Measurements from ENCODE around the gene KDELR3.
"Not testable (repeated sequence)": the region's sequence is repeated elsewhere in the genome, so short reads cannot be mapped to it uniquely, and the experiment has no call there.

The KDELR3 gene

DNA sequence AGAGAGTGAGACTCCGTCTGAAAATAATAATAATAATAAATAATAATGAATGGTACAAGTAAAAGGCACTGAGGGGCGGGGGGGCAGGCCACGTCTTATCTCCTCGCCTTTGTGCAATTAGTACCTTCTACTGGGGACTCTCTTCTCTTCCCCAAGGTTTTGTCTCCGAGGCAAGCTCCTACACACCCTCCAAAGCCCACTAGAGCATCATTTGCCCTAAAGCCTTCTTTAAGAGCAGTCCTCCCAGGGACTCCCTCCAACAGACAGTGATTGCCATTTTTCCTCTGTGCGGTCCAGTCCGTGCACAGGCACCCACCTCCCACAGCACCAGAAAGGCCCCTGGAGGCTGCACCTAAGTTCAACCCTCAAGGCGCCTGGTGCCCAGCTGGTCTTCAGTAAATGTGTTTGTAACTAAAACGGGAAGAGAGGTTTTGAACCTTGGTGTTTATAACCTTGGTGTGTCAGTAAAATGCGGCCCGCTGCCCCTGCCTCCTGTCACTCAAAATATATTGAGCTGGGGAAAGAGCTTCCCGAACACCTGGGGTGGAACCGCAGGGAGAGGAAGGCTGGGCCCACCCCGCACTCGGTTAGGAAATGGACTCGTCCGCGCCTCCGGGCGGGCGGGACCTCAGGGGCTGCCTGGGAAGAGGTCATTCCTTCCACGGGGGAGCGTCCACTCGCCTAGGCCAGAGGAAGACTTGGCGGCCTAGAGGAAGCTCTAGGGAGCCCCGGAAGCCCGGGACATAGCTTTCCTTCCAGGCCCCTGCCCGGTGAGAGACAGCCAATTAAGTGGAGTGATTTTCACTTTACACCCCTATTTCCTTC is 4.7 kb upstream of the KDELR3 start:
- no peak for DNase-seq (ENCODE audit: low read depth)
- no peak overlapping the region for H3K4me3 ChIP-seq (ENCODE audit: low read length)

DNA sequence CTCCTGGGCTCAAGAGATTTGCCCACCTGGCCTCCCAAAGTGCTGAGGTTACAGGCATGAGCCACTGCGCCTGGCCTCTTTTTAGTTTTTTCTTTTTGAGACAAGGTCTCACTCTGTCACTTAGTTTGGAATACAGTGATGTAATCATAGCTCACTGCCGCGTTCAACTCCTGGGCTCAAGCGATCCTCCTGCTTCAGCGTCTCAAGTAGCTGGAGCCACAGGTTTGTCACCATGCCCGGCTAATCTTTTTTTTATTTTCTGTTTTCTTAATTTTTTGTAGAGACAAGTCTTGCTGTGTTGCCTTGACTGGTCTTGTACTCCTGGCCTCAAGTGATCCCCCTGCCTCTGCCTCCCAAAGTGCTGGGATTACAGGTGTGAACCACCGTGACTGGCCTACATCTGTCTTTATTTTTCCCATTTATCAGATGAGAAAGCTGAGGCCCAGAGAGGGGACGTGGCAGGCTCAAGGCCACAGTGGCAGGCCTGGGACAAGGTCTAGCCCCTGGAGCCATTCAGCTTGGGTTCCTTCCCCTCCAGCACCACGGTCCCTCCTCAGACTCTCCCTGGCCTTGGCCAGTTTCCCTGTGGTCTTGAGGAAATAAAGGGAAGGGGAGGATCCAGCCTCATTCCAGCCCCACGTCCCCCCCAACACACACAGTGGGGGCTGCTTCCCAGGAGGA is 2.8 kb upstream of the KDELR3 start:
- TF ChIP-seq, protein P1, sequence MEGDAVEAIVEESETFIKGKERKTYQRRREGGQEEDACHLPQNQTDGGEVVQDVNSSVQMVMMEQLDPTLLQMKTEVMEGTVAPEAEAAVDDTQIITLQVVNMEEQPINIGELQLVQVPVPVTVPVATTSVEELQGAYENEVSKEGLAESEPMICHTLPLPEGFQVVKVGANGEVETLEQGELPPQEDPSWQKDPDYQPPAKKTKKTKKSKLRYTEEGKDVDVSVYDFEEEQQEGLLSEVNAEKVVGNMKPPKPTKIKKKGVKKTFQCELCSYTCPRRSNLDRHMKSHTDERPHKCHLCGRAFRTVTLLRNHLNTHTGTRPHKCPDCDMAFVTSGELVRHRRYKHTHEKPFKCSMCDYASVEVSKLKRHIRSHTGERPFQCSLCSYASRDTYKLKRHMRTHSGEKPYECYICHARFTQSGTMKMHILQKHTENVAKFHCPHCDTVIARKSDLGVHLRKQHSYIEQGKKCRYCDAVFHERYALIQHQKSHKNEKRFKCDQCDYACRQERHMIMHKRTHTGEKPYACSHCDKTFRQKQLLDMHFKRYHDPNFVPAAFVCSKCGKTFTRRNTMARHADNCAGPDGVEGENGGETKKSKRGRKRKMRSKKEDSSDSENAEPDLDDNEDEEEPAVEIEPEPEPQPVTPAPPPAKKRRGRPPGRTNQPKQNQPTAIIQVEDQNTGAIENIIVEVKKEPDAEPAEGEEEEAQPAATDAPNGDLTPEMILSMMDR (conservative IDR thresholded peaks at IDR 0.05; ENCODE audit: low read depth, low read length), result no peak
- DNase-seq (ENCODE audit: low read depth), result no peak
- H3K4me3 ChIP-seq (ENCODE audit: low read length), result no peak overlapping the region

More for the DNA sequence above, 4.7 kb upstream of the KDELR3 start:
- TF ChIP-seq, protein P1 (conservative IDR thresholded peaks at IDR 0.05; ENCODE audit: low read depth, low read length), result no peak

DNA sequence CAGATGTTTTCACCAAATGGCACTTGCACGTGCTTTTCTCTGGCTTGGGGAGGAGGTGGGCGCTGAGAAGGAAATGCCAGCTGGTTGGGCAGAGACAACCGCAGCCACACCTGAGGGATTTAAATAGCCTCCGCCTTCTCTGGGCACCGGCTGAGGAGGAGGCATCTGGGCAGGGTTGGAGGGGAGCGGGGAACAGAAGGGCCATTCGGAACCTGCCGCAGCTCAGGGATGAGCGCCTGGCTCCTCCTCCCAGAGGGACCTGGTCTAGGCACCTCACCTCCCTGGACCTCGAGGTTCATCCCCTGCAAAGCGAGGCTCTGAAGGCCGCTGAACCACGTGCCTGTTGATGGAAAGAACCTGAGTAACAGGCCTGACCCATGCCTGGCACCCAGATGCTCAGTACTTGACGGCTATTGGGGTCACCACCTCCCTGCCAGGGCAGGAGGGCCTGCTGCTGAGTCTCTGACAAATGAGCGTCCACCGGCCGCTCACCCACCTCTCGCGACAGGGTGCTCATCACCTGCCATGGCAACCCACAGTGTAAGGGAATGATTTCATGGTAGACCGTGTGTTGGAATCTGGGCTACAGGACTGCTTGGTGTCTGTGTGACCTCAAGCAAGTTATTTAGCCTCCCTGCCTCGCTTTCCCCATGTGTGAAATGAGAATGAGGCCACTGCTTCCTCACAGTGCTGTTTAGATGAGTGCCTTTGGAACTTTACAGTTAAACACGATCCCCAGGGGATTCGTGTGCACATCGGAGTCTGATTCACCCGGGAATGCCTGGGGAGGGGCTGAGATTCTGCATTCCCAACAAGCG is 2.0 kb upstream of the KDELR3 start:
- H3K4me3 ChIP-seq (ENCODE audit: low read length), result no peak overlapping the region
- TF ChIP-seq, protein P1 (conservative IDR thresholded peaks at IDR 0.05; ENCODE audit: low read depth, low read length), result no peak
- no peak for DNase-seq (ENCODE audit: low read depth)

DNA sequence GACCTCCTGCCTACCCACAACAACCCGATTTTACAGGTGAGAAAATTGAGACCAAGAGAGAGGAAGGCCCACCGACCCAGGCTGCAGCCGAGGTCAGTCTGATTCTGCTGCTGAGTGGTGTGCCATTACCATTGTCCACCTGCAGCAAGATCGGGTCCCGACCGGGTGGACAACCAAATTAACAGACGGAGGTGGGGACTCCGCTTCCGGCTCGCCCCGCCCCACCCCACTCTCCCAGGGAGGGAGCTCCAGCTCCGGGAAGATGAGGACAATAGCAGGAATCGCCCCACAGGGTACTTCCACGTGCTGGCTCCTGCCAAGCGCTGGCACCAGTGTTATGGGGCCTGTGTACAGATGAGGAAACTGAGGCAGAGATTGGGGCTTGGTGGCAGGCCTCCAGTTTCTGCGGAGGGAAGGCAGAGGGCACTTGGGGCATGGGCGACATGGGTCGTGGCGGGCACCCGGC is 425 bp upstream of the KDELR3 start:
- TF ChIP-seq, protein P1 (conservative IDR thresholded peaks at IDR 0.05; ENCODE audit: low read depth, low read length), result no peak
- H3K4me3 ChIP-seq (ENCODE audit: low read length), result peak overlapping the region; percentile 44
- DNase-seq (ENCODE audit: low read depth), result no peak

DNA sequence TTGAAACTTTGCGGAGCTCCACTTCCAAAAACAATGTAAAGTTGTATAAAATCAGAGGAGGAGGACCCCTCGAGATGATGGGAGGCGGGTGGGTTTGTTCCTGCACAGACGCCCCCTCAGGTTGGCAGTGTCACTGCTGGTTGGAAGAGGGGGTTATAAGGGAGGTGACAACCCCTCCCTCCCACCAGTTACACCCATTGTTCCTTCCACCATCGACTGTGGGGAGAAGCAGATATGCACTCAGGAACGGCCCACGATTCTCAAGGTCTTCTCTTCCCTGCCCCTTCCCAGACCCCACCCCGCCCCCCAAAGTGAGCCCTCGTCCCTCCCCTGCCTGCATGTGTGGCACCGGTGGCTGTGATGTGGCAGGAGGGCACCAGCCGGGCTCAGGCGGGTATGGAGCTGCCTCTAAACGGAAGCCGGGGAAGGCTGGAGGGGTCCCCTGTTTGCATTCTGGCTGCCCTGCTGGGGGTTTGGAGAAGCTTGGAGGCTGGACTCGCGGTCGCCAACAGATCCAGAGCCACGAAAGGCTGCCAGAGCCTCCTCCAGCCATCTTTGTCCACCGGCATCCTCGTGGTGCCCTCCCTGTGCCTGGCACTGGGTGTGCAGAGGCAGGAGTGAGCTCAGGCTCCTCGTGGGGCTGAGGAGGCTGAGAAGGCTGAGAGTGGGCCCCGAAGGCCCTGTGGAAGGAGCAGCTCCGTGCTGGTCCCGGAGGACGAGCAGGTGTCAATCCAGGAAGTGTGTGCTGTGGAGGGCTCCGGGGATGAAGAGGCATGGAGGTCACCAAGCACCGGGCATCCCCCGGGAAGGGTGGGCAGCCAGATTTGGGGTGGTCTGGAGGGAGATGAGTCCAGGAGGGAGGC is 778 bp downstream of the KDELR3 start:
- no peak for DNase-seq (ENCODE audit: low read depth)
- H3K4me3 ChIP-seq (ENCODE audit: low read length), result peak overlapping the region; percentile 58
- TF ChIP-seq, protein P1 (conservative IDR thresholded peaks at IDR 0.05; ENCODE audit: low read depth, low read length), result peak; percentile 29

DNA sequence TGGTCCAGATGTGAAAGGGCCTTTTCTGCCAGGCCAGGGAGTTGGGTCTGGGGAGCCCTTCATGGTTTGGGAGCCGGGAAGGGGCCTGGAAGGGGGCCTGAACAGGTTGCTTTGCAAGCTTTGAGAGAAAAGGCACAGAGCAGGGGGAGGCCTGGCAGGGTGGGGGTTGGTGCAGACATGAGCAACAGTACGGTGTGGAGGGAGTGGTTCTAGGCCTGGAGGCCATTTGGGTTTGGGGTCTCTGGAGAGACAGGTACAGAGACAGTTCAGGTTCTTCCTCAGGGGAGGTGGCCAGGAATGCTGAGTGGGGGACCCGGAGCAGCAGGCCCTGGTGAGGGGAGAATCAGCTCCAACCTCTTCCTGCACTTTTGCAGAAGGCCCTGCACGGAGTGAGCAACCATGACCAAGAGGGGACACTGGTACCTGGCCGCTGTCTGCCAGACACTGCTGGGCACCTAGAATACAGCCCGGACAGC is 1.4 kb downstream of the KDELR3 start:
- H3K4me3 ChIP-seq (ENCODE audit: low read length), result no peak overlapping the region
- TF ChIP-seq, protein P1 (conservative IDR thresholded peaks at IDR 0.05; ENCODE audit: low read depth, low read length), result no peak
- DNase-seq (ENCODE audit: low read depth), result no peak

DNA sequence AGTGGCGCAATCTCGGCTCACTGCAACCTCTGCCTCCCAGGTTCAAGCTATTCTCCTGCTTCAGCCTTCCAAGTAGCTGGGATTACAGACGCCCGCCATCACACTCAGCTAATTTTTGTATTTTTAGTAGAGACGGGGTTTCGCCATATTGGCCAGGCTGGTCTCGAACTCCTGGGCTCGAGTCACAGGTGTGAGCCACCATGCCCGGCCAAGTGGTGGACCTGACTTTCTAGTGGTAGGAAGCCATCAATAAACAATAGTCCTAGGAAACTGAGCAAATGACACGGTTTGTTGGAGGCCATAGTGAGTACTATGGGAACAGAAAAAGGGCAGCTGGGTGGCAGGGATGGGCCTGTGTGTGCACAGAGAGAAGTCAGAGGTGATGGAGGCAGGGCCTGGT is 2.3 kb downstream of the KDELR3 start:
- H3K4me3 ChIP-seq (ENCODE audit: low read length); DNase-seq (ENCODE audit: low read depth): not testable (repeated sequence)
